ENCODE data around the gene RPS3.

- TF ChIP-seq EP300 (IDR thresholded peaks at IDR 0.05; ENCODE audit: low read depth in 2 of 2, low read length in 2 of 2) (no peak), EP300 (CRISPR knock-in tag; IDR thresholded peaks at IDR 0.05; ENCODE audit: borderline replicate concordance) (no peak), EZH2 (conservative IDR thresholded peaks at IDR 0.05; ENCODE audit: low read depth, low read length) (no peak), KDM6A (CRISPR knock-in tag; IDR thresholded peaks at IDR 0.05; ENCODE audit: low read depth) (no peak), CTCF (CRISPR knock-in tag; IDR thresholded peaks at IDR 0.05) (peak; percentile 66), FOXO1 (CRISPR knock-in tag; IDR thresholded peaks at IDR 0.05) (no peak), HOXA9 (CRISPR knock-in tag; IDR thresholded peaks at IDR 0.05; ENCODE audit: borderline replicate concordance) (no peak), ZNF160 (CRISPR knock-in tag; IDR thresholded peaks at IDR 0.05) (no peak), ZBTB42 (CRISPR knock-in tag; IDR thresholded peaks at IDR 0.05) (no peak), PATZ1 (CRISPR knock-in tag; IDR thresholded peaks at IDR 0.05) (no peak), POLR2A (IDR thresholded peaks at IDR 0.05; ENCODE audit: insufficient read depth in 1 of 2, low read depth in 2 of 2, low read length in 2 of 2) (no peak), HNF4A (CRISPR knock-in tag; IDR thresholded peaks at IDR 0.05) (no peak), RAD21 (CRISPR knock-in tag; IDR thresholded peaks at IDR 0.05) (0 out of 2 replicates have a peak, but pooled peaks have one; percentile 25), ZNF121 (CRISPR knock-in tag; IDR thresholded peaks at IDR 0.05) (no peak), HNRNPK (IDR thresholded peaks at IDR 0.05; ENCODE audit: low read depth, low read length, poor library complexity, severe bottlenecking) (no peak)
Observed at GRCh38 chr11:75425422-75425821, 26.1 kb downstream of the RPS3 start.

Data from HepG2 (cell line).